ENCODE data around the gene EIF2B4. TPM values are rescaled to one million over a fixed set of nuclear protein-coding genes. Genes with fewer than 3 reads are reported as not detected.
"Not testable (repeated sequence)": the region's sequence is repeated elsewhere in the genome, so short reads cannot be mapped to it uniquely, and the experiment has no call there.

EIF2B4 gene
- total and polyA plus RNA-seq, 2 of the 13 experiments (the other 11 are each of a cell fraction or from before 2014, with no cell fraction given) = 91.5 to 96.4 TPM

DNA sequence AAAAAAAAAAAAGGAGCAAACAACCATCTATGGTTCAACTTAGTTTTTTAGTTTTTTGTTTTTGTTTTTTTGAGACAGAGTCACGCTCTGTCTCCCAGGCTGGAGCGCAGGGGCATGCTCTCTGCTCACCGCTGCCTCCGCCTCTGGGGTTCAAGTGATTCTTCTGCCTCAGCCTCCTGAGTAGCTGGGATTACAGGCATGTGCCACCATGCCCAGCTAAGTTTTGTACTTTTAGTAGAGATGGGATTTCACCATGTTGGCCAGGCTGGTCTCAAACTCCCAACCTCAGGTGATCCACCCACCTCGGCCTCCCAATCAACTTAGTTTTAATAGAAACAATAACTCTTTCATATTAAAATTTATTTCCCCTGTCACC, 16.8 kb downstream of the EIF2B4 start:
- H3K27ac ChIP-seq (ENCODE audit: extremely low read length, insufficient read depth, low read length) = peak overlapping the region; percentile 96
- H3K4me3 ChIP-seq (replicated peaks in 1 of 3; ENCODE audit: insufficient read depth in 1 of 3, low read depth in 2 of 3, low read length in 3 of 3) = peak overlapping the region in 1 of 3 experiments; percentile 91; a peak in 2 of 6 replicates
- POLR2A ChIA-PET = interaction anchor here (0.6 to 4.1 kb wide), 23 partner anchors 10 to 1040 kb away, joined by 3 to 73 read pairs (median 4); partner anchors contain the start of genes ATRAID, CCDC121, EIF2B4 and FNDC4
- intact Hi-C loops (cut with micrococcal nuclease; ENCODE audit: unreplicated experiment); ATAC-seq; BruUV-seq (replicated peaks); CTCF ChIA-PET (ENCODE audit: low intra/inter-chr PET ratio, low total read pairs); H3K36me3 ChIP-seq (replicated peaks in 1 of 2; ENCODE audit: control insufficient read depth in 1 of 2, insufficient read depth in 2 of 2, low read length in 2 of 2); H2AFZ ChIP-seq (ENCODE audit: low read length); in situ Hi-C loops (cut with HindIII; ENCODE audit: extremely low pct_ligation_motif_present, low pct_unique_long_range_greater_than_20kb); FAIRE-seq; H4K20me1 ChIP-seq (ENCODE audit: insufficient read depth, low read length); H3K27me3 ChIP-seq (ENCODE audit: control insufficient read depth in 1 of 2, insufficient read depth in 2 of 2, low read length in 2 of 2); H3K9me3 ChIP-seq (ENCODE audit: low read length); DNase-seq (ENCODE audit: low spot score); TF ChIP-seq SP1 (IDR thresholded peaks at IDR 0.05): not testable (repeated sequence)
- H3K4me2 ChIP-seq (ENCODE audit: low read depth, low read length) = peak overlapping the region; percentile 90
- WGBS (ENCODE audit: low lambda C conversion rate) = 51% methylated on average over 5 of the region's 5 CpGs
- H3K9ac ChIP-seq (ENCODE audit: insufficient read depth, low read depth, low read length) = peak overlapping the region; percentile 99
- peaks cover 87% of the 10 kb centered on the region for H3K79me2 ChIP-seq (ENCODE audit: insufficient read depth, low read length)
- H3K4me1 ChIP-seq (ENCODE audit: insufficient read depth, low read length) = peaks cover 51% of the 10 kb centered on the region
- TF ChIP-seq ZNF746 (CRISPR knock-in tag; IDR thresholded peaks at IDR 0.05) = peak; percentile 33; the same call in 1 of the 2 replicates
- TF ChIP-seq NFKB2 (CRISPR knock-in tag; IDR thresholded peaks at IDR 0.05; ENCODE audit: borderline replicate concordance) = peak; percentile 60; the same call in 1 of the 2 replicates
- peak; percentile 11 for TF ChIP-seq ZEB1 (IDR thresholded peaks at IDR 0.05; ENCODE audit: insufficient replicate concordance, low read depth)
- TF ChIP-seq ZNF292 (CRISPR knock-in tag; IDR thresholded peaks at IDR 0.05; ENCODE audit: borderline replicate concordance, low read depth) = peak; percentile 55; the same call in 1 of the 2 replicates
- TF ChIP-seq ZMYM2 (CRISPR knock-in tag; IDR thresholded peaks at IDR 0.05) = peak; percentile 13; the same call in 1 of the 2 replicates
- 0 out of 2 replicates have a peak, but pooled peaks have one; percentile 24 for TF ChIP-seq SPEN (CRISPR knock-in tag; IDR thresholded peaks at IDR 0.05; ENCODE audit: low read depth)
- 0 out of 2 replicates have a peak, but pooled peaks have one; percentile 30 for TF ChIP-seq ZNF350 (CRISPR knock-in tag; IDR thresholded peaks at IDR 0.05; ENCODE audit: borderline replicate concordance, low read depth)
- TF ChIP-seq, protein P1, sequence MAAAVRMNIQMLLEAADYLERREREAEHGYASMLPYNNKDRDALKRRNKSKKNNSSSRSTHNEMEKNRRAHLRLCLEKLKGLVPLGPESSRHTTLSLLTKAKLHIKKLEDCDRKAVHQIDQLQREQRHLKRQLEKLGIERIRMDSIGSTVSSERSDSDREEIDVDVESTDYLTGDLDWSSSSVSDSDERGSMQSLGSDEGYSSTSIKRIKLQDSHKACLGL (CRISPR knock-in tag; IDR thresholded peaks at IDR 0.05) = 0 out of 2 replicates have a peak, but pooled peaks have one; percentile 14
- peak; percentile 9; the same call in 1 of the 2 replicates for TF ChIP-seq KDM2A (CRISPR knock-in tag; IDR thresholded peaks at IDR 0.05; ENCODE audit: borderline replicate concordance, low read depth)
- 0 out of 2 replicates have a peak, but pooled peaks have one; percentile 5 for TF ChIP-seq SP1 (CRISPR knock-in tag; IDR thresholded peaks at IDR 0.05)
- TF ChIP-seq HOXA3 (CRISPR knock-in tag; IDR thresholded peaks at IDR 0.05) = peak; percentile 31; the same call in 1 of the 2 replicates
- 0 out of 2 replicates have a peak, but pooled peaks have one; percentile 4 for TF ChIP-seq SOX5 (CRISPR knock-in tag; IDR thresholded peaks at IDR 0.05; ENCODE audit: borderline replicate concordance)
- TF ChIP-seq ZNF430 (CRISPR knock-in tag; IDR thresholded peaks at IDR 0.05) = peak; percentile 25; the same call in 1 of the 2 replicates
- 0 out of 2 replicates have a peak, but pooled peaks have one; percentile 63 for TF ChIP-seq WIZ (CRISPR knock-in tag; IDR thresholded peaks at IDR 0.05)
- 0 out of 2 replicates have a peak, but pooled peaks have one; percentile 7 for TF ChIP-seq TP53 (CRISPR knock-in tag; conservative IDR thresholded peaks at IDR 0.05)
- 0 out of 2 replicates have a peak, but pooled peaks have one; percentile 10 for TF ChIP-seq RCOR2 (CRISPR knock-in tag; IDR thresholded peaks at IDR 0.05)
- peak; percentile 58; the same call in 1 of the 2 replicates for TF ChIP-seq KDM5B (CRISPR knock-in tag; IDR thresholded peaks at IDR 0.05; ENCODE audit: borderline replicate concordance)
- TF ChIP-seq RXRA (CRISPR knock-in tag; IDR thresholded peaks at IDR 0.05) = 0 out of 2 replicates have a peak, but pooled peaks have one; percentile 36
- TF ChIP-seq, protein P2, sequence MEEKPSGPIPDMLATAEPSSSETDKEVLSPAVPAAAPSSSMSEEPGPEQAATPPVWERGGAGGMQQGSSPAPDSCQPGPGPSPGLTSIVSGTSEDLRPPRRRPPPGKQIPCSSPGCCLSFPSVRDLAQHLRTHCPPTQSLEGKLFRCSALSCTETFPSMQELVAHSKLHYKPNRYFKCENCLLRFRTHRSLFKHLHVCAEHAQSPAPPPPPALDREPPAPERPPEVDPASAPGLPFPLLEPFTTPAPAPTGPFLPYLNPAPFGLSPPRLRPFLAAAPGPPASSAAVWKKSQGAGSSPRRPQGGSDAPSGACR (CRISPR knock-in tag; IDR thresholded peaks at IDR 0.05) = peak; percentile 45; the same call in 1 of the 2 replicates
- TF ChIP-seq ZNF83 (CRISPR knock-in tag; IDR thresholded peaks at IDR 0.05; ENCODE audit: borderline replicate concordance) = 0 out of 2 replicates have a peak, but pooled peaks have one; percentile 66
- TF ChIP-seq ZBTB38 (CRISPR knock-in tag; IDR thresholded peaks at IDR 0.05) = peak; percentile 60
- 0 out of 2 replicates have a peak, but pooled peaks have one; percentile 39 for TF ChIP-seq AKAP8 (CRISPR knock-in tag; IDR thresholded peaks at IDR 0.05)
- 0 out of 2 replicates have a peak, but pooled peaks have one; percentile 31 for TF ChIP-seq ZNF567 (CRISPR knock-in tag; IDR thresholded peaks at IDR 0.05; ENCODE audit: borderline replicate concordance)
- peak; percentile 47; the same call in 1 of the 2 replicates for TF ChIP-seq MYC (CRISPR knock-in tag; IDR thresholded peaks at IDR 0.05; ENCODE audit: borderline replicate concordance)
- TF ChIP-seq FOXC1 (CRISPR knock-in tag; IDR thresholded peaks at IDR 0.05; ENCODE audit: borderline replicate concordance) = 0 out of 2 replicates have a peak, but pooled peaks have one; percentile 27
